GM23248 (cell line): ENCODE data around the gene FCGBP.

Source experiments
- EZH2 ChIP-seq: fragments of 200-600 bp; sonication (generic); IDR thresholded peaks from 2 replicates; pipeline ENCODE4 v1.6.1; 2018; ENCODE audit warnings: antibody characterized with exemption, mild to moderate bottlenecking; ENCODE audit not compliant: insufficient read depth, poor library complexity, severe bottlenecking
- EZH2phosphoT487 ChIP-seq: fragments of 200-600 bp; sonication (generic); IDR thresholded peaks from 2 replicates; pipeline ENCODE4 v1.6.1; 2018; ENCODE audit warnings: antibody characterized with exemption, moderate library complexity, mild to moderate bottlenecking, low read depth; ENCODE audit not compliant: insufficient read depth

DNA sequence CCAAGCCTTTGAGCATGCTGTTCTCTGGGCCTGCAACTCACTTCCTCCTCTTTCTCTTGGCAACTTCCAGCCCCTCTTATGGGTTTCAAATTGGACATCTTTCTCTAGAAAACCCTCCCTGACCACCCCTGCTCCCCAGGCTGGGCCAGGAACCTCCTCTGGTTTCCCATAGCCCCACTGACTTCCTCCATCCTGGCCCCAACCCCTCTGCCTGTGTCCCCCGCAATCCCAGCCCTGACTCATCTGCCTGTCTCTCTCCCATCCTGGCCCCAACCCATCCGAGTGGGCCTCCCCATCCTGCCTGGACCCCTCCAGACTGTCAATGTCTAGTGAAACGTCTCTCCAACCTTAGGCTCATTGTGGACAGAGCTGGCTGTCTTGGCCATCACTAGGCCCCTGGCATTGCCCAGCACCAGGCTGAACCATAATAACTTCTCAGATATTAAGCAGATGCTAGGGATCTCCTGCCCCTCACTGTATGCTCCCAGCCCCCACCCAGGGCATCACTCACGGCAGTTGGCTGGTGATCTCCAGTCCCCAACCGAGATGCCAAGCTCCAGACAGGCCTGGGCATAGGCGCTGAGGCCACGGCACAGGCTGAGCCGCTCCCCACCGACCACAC lies 16.8 kb downstream of the FCGBP start:
- TF ChIP-seq EZH2: no peak
- no peak for TF ChIP-seq EZH2phosphoT487
